ENCODE results near the gene NCOA6.

The NCOA6 gene

GRCh38 chr20:34825530-34826362 lies at the start of gene NCOA6:
Gene NCOA6 (minus strand): TSS chr20:34825651. CDS start chr20:34782355, 43,296 bp downstream.
- peak; percentile 38 for DNase-seq

- peak; percentile 61 for DNase-seq
These were observed 48.7 kb upstream of the NCOA6 start for GRCh38 chr20:34874094-34874654.

- no peak for DNase-seq
These were observed 48.2 kb upstream of the NCOA6 start for GRCh38 chr20:34873583-34874093.

GRCh38 chr20:34872622-34873224 lies 47.3 kb upstream of the NCOA6 start, which contains the start of gene GGT7:
Gene GGT7 (minus strand): TSS chr20:34872856. CDS start chr20:34872815, 41 bp downstream.
- DNase-seq: peak; percentile 74

- no peak for DNase-seq
These were observed 46.6 kb upstream of the NCOA6 start for GRCh38 chr20:34871966-34872621.

- no peak for DNase-seq
These were observed 46.0 kb upstream of the NCOA6 start for GRCh38 chr20:34871320-34871926.

GRCh38 chr20:34864216-34864615 lies 38.8 kb upstream of the NCOA6 start:
- no peak for DNase-seq

- no peak for DNase-seq
These were observed 38.0 kb upstream of the NCOA6 start for GRCh38 chr20:34863421-34863965.

- DNase-seq: no peak
These were observed 37.3 kb upstream of the NCOA6 start for GRCh38 chr20:34862724-34863123.

- peak; percentile 6 for DNase-seq
These were observed 36.1 kb upstream of the NCOA6 start for GRCh38 chr20:34861386-34862084.

- DNase-seq: no peak
These were observed 34.5 kb upstream of the NCOA6 start for GRCh38 chr20:34859826-34860545.

- DNase-seq: no peak
These were observed 33.9 kb upstream of the NCOA6 start for GRCh38 chr20:34859367-34859766.

GRCh38 chr20:34852298-34852697 lies 26.8 kb upstream of the NCOA6 start:
- no peak for DNase-seq

- no peak for DNase-seq
These were observed 25.5 kb upstream of the NCOA6 start for GRCh38 chr20:34850969-34851368.

GRCh38 chr20:34849778-34850177 lies 24.3 kb upstream of the NCOA6 start:
- no peak for DNase-seq

GRCh38 chr20:34848597-34848996 lies 23.1 kb upstream of the NCOA6 start:
- DNase-seq: no peak

GRCh38 chr20:34843421-34843820 lies 18.0 kb upstream of the NCOA6 start:
- no peak for DNase-seq

GRCh38 chr20:34842143-34842542 lies 16.7 kb upstream of the NCOA6 start:
- no peak for DNase-seq

- DNase-seq: peak; percentile 31
These were observed 9.0 kb upstream of the NCOA6 start for GRCh38 chr20:34834459-34834893.

GRCh38 chr20:34831936-34832335 lies 6.5 kb upstream of the NCOA6 start:
- DNase-seq: no peak

- DNase-seq: no peak
These were observed 3.7 kb upstream of the NCOA6 start for GRCh38 chr20:34829191-34829590.
